Measurements from ENCODE around the gene ADAMTS12.

ADAMTS12 gene

GRCh38 chr5:33769968-33770367 lies 121.8 kb downstream of the ADAMTS12 start:
- no peak overlapping the region for H4K91ac ChIP-seq (ENCODE audit: low read depth, low read length, poor library complexity)
- H3K14ac ChIP-seq (ENCODE audit: low read length) = no peak overlapping the region
- no peak overlapping the region for H2AFZ ChIP-seq (ENCODE audit: low read length)
- H2BK15ac ChIP-seq (ENCODE audit: low read length) = no peak overlapping the region
- no peak overlapping the region for H3K18ac ChIP-seq (ENCODE audit: low read length)
- no peak overlapping the region for H3K27ac ChIP-seq (replicated peaks; ENCODE audit: low read length)
- no peaks in the 10 kb centered on the region for H3K27me3 ChIP-seq (ENCODE audit: control insufficient read depth in 3 of 3, insufficient read depth in 3 of 3, low read depth in 1 of 3, low read length in 3 of 3)
- no peak overlapping the region for H3K4ac ChIP-seq (ENCODE audit: low read length)
- H3K4me2 ChIP-seq (ENCODE audit: insufficient read depth, low read length, poor library complexity, severe bottlenecking) = no peak overlapping the region
- H2BK12ac ChIP-seq (ENCODE audit: low read length) = no peak overlapping the region
- peaks cover 1 to 14% of the 10 kb centered on the region in 2 donors for H3K4me1 ChIP-seq (ENCODE audit: control insufficient read depth in 2 of 2, insufficient read depth in 1 of 2, low read depth in 1 of 2, low read length in 2 of 2)
- H2AK5ac ChIP-seq (ENCODE audit: low read depth, low read length) = no peak overlapping the region
- no peak overlapping the region for H3K23ac ChIP-seq (ENCODE audit: low read depth, low read length, poor library complexity)
- no peaks in the 10 kb centered on the region for H3K36me3 ChIP-seq (replicated peaks in 1 of 2; ENCODE audit: control insufficient read depth in 2 of 2, insufficient read depth in 2 of 2, low read length in 2 of 2)
- H3K9ac ChIP-seq (ENCODE audit: low read depth, low read length, poor library complexity) = no peak overlapping the region
- H3K4me3 ChIP-seq (ENCODE audit: low read length in 2 of 2) = no peak overlapping the region
- no peak overlapping the region for H2BK5ac ChIP-seq (ENCODE audit: low read length)
- no peak for DNase-seq (ENCODE audit: low spot score)
- no peaks in the 10 kb centered on the region for H3K9me3 ChIP-seq (replicated peaks in 1 of 2; ENCODE audit: control insufficient read depth in 2 of 2, insufficient read depth in 1 of 2, low read depth in 1 of 2, low read length in 2 of 2)
- H3K79me1 ChIP-seq (ENCODE audit: low read depth, low read length) = no peaks in the 10 kb centered on the region
- no peak overlapping the region for H2BK120ac ChIP-seq (ENCODE audit: low read depth, low read length)
- no peak overlapping the region for H4K8ac ChIP-seq (ENCODE audit: low read depth, low read length)
- no CpG with 5 or more reads among the region's 1 CpG for WGBS, 2 donors (ENCODE audit: extremely low coverage in 2 of 2, insufficient read length in 2 of 2, insufficient replicate concordance in 1 of 2)

- peaks cover 5 to 22% of the 10 kb centered on the region in 2 donors for H3K4me1 ChIP-seq (ENCODE audit: control insufficient read depth in 2 of 2, insufficient read depth in 1 of 2, low read depth in 1 of 2, low read length in 2 of 2)
- no peak overlapping the region for H4K91ac ChIP-seq (ENCODE audit: low read depth, low read length, poor library complexity)
- H3K9me3 ChIP-seq (replicated peaks in 1 of 2; ENCODE audit: control insufficient read depth in 2 of 2, insufficient read depth in 1 of 2, low read depth in 1 of 2, low read length in 2 of 2) = no peaks in the 10 kb centered on the region
- H3K4me2 ChIP-seq (ENCODE audit: insufficient read depth, low read length, poor library complexity, severe bottlenecking) = no peak overlapping the region
- H2AFZ ChIP-seq (ENCODE audit: low read length) = no peak overlapping the region
- H2BK120ac ChIP-seq (ENCODE audit: low read depth, low read length) = no peak overlapping the region
- no peak overlapping the region for H3K9ac ChIP-seq (ENCODE audit: low read depth, low read length, poor library complexity)
- H4K8ac ChIP-seq (ENCODE audit: low read depth, low read length) = no peak overlapping the region
- H3K23ac ChIP-seq (ENCODE audit: low read depth, low read length, poor library complexity) = no peak overlapping the region
- WGBS, 2 donors (ENCODE audit: extremely low coverage in 2 of 2, insufficient read length in 2 of 2, insufficient replicate concordance in 1 of 2) = no CpG with 5 or more reads among the region's 2 CpGs
- no peak overlapping the region for H3K18ac ChIP-seq (ENCODE audit: low read length)
- no peaks in the 10 kb centered on the region for H3K36me3 ChIP-seq (replicated peaks in 1 of 2; ENCODE audit: control insufficient read depth in 2 of 2, insufficient read depth in 2 of 2, low read length in 2 of 2)
- H2BK15ac ChIP-seq (ENCODE audit: low read length) = no peak overlapping the region
- no peak overlapping the region for H2BK12ac ChIP-seq (ENCODE audit: low read length)
- H3K14ac ChIP-seq (ENCODE audit: low read length) = no peak overlapping the region
- no peak for DNase-seq (ENCODE audit: low spot score)
- H3K4me3 ChIP-seq (ENCODE audit: low read length in 2 of 2) = no peak overlapping the region
- H3K4ac ChIP-seq (ENCODE audit: low read length) = no peak overlapping the region
- no peaks in the 10 kb centered on the region for H3K27me3 ChIP-seq (ENCODE audit: control insufficient read depth in 3 of 3, insufficient read depth in 3 of 3, low read depth in 1 of 3, low read length in 3 of 3)
- no peak overlapping the region for H2BK5ac ChIP-seq (ENCODE audit: low read length)
- H3K27ac ChIP-seq (replicated peaks; ENCODE audit: low read length) = no peak overlapping the region
- H3K79me1 ChIP-seq (ENCODE audit: low read depth, low read length) = no peaks in the 10 kb centered on the region
- no peak overlapping the region for H2AK5ac ChIP-seq (ENCODE audit: low read depth, low read length)
Observed at GRCh38 chr5:33769196-33769595, 122.6 kb downstream of the ADAMTS12 start.

GRCh38 chr5:33766023-33766422 lies 125.8 kb downstream of the ADAMTS12 start:
- WGBS, 2 donors (ENCODE audit: extremely low coverage in 2 of 2, insufficient read length in 2 of 2, insufficient replicate concordance in 1 of 2) = no CpG with 5 or more reads among the region's 2 CpGs
- no peak overlapping the region for H3K14ac ChIP-seq (ENCODE audit: low read length)
- H3K4ac ChIP-seq (ENCODE audit: low read length) = no peak overlapping the region
- no peak overlapping the region for H2AFZ ChIP-seq (ENCODE audit: low read length)
- no peak overlapping the region for H3K9ac ChIP-seq (ENCODE audit: low read depth, low read length, poor library complexity)
- H3K18ac ChIP-seq (ENCODE audit: low read length) = no peak overlapping the region
- H4K91ac ChIP-seq (ENCODE audit: low read depth, low read length, poor library complexity) = no peak overlapping the region
- no peak overlapping the region for H3K4me2 ChIP-seq (ENCODE audit: insufficient read depth, low read length, poor library complexity, severe bottlenecking)
- H2BK12ac ChIP-seq (ENCODE audit: low read length) = no peak overlapping the region
- no peak overlapping the region for H2AK5ac ChIP-seq (ENCODE audit: low read depth, low read length)
- H3K27me3 ChIP-seq (ENCODE audit: control insufficient read depth in 3 of 3, insufficient read depth in 3 of 3, low read depth in 1 of 3, low read length in 3 of 3) = no peaks in the 10 kb centered on the region
- no peak overlapping the region for H2BK15ac ChIP-seq (ENCODE audit: low read length)
- no peaks in the 10 kb centered on the region for H3K36me3 ChIP-seq (replicated peaks in 1 of 2; ENCODE audit: control insufficient read depth in 2 of 2, insufficient read depth in 2 of 2, low read length in 2 of 2)
- no peak overlapping the region for H4K8ac ChIP-seq (ENCODE audit: low read depth, low read length)
- no peak overlapping the region for H3K4me3 ChIP-seq (ENCODE audit: low read length in 2 of 2)
- DNase-seq (ENCODE audit: low spot score) = no peak
- H2BK5ac ChIP-seq (ENCODE audit: low read length) = no peak overlapping the region
- no peak overlapping the region for H3K23ac ChIP-seq (ENCODE audit: low read depth, low read length, poor library complexity)
- no peaks in the 10 kb centered on the region for H3K79me1 ChIP-seq (ENCODE audit: low read depth, low read length)
- H3K4me1 ChIP-seq (ENCODE audit: control insufficient read depth in 2 of 2, insufficient read depth in 1 of 2, low read depth in 1 of 2, low read length in 2 of 2) = peaks cover 18 to 38% of the 10 kb centered on the region in 2 donors
- no peak overlapping the region for H2BK120ac ChIP-seq (ENCODE audit: low read depth, low read length)
- no peak overlapping the region for H3K27ac ChIP-seq (replicated peaks; ENCODE audit: low read length)
- H3K9me3 ChIP-seq (replicated peaks in 1 of 2; ENCODE audit: control insufficient read depth in 2 of 2, insufficient read depth in 1 of 2, low read depth in 1 of 2, low read length in 2 of 2) = no peaks in the 10 kb centered on the region

GRCh38 chr5:33764786-33765185 lies 127.0 kb downstream of the ADAMTS12 start:
- Histone ChIP-seq H2BK120ac (ENCODE audit: low read depth, low read length) (no peak overlapping the region), H3K18ac (ENCODE audit: low read length) (no peak overlapping the region), H3K9me3 (replicated peaks in 1 of 2; ENCODE audit: control insufficient read depth in 2 of 2, insufficient read depth in 1 of 2, low read depth in 1 of 2, low read length in 2 of 2) (no peaks in the 10 kb centered on the region), H3K27me3 (ENCODE audit: control insufficient read depth in 3 of 3, insufficient read depth in 3 of 3, low read depth in 1 of 3, low read length in 3 of 3) (no peaks in the 10 kb centered on the region), H3K4ac (ENCODE audit: low read length) (no peak overlapping the region), H3K36me3 (replicated peaks in 1 of 2; ENCODE audit: control insufficient read depth in 2 of 2, insufficient read depth in 2 of 2, low read length in 2 of 2) (no peaks in the 10 kb centered on the region), H3K23ac (ENCODE audit: low read depth, low read length, poor library complexity) (no peak overlapping the region), H2BK5ac (ENCODE audit: low read length) (no peak overlapping the region), H4K8ac (ENCODE audit: low read depth, low read length) (no peak overlapping the region), H3K4me1 (ENCODE audit: control insufficient read depth in 2 of 2, insufficient read depth in 1 of 2, low read depth in 1 of 2, low read length in 2 of 2) (peaks cover 23 to 38% of the 10 kb centered on the region in 2 donors), H3K4me3 (ENCODE audit: low read length in 2 of 2) (no peak overlapping the region), H3K79me1 (ENCODE audit: low read depth, low read length) (no peaks in the 10 kb centered on the region), H2BK12ac (ENCODE audit: low read length) (no peak overlapping the region), H4K91ac (ENCODE audit: low read depth, low read length, poor library complexity) (no peak overlapping the region), H2BK15ac (ENCODE audit: low read length) (no peak overlapping the region), H3K4me2 (ENCODE audit: insufficient read depth, low read length, poor library complexity, severe bottlenecking) (no peak overlapping the region), H3K14ac (ENCODE audit: low read length) (no peak overlapping the region), H3K9ac (ENCODE audit: low read depth, low read length, poor library complexity) (no peak overlapping the region), H2AFZ (ENCODE audit: low read length) (no peak overlapping the region), H2AK5ac (ENCODE audit: low read depth, low read length) (no peak overlapping the region), H3K27ac (replicated peaks; ENCODE audit: low read length) (no peak overlapping the region)
- WGBS, 2 donors (ENCODE audit: extremely low coverage in 2 of 2, insufficient read length in 2 of 2, insufficient replicate concordance in 1 of 2) = no CpG with 5 or more reads among the region's 3 CpGs
- no peak for DNase-seq (ENCODE audit: low spot score)
